GM19455 (cell line): Measurements from ENCODE around the gene RNF112.
"Not testable (repeated sequence)": the region's sequence is repeated elsewhere in the genome, so short reads cannot be mapped to it uniquely, and the experiment has no call there.

Source experiments
- ATAC-seq: cut with Tn5 transposase; IDR thresholded peaks from one replicate; pipeline ENCODE4 v1.9.1; 2021; ENCODE audit not compliant: unreplicated experiment

Gene RNF112

DNA sequence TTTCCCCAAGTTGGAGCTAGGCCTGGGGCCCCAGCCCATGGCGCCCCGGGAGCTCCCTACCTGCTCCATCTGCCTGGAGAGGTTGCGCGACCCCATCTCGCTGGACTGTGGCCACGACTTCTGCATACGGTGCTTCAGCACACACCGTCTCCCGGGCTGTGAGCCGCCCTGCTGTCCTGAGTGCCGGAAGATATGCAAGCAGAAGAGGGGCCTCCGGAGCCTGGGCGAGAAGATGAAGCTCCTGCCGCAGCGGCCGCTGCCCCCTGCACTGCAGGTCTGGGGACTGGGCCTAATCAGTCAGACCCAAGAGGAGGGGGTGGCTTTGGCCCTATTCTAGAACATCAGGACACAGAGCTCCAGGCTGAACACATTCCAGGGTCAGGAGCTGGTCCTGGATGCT is 1.5 kb downstream of the RNF112 start:
- no peak for ATAC-seq

GRCh38 chr17:19412984-19413383 is 2.0 kb downstream of the RNF112 start:
- ATAC-seq, result no peak

DNA sequence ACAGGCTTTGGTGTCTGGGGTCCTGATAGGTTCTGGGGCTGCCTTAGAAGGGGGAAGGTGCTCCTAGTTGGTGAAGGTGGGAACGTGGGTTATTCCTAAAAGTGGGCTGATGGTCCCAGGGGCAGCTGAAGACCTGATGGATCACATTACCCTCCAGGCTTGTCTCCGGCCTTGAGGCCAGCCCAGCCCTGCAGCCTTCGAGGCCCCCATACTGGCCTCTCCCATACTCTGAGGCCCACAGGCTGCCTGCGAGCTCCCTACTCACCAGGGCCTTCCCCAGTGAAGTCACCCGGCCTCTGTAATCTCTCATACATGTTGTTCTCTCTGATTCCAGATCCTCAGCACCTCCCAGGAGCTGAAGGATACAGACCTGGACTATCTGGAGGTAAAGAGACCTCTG is 2.7 kb downstream of the RNF112 start:
- ATAC-seq, result no peak

- no peak for ATAC-seq
Observed at GRCh38 chr17:19414396-19415280, 3.6 kb downstream of the RNF112 start.

- no peak for ATAC-seq
Observed at GRCh38 chr17:19415311-19415710, 4.3 kb downstream of the RNF112 start.

- no peak for ATAC-seq
Observed at GRCh38 chr17:19415806-19416775, 5.1 kb downstream of the RNF112 start.

DNA sequence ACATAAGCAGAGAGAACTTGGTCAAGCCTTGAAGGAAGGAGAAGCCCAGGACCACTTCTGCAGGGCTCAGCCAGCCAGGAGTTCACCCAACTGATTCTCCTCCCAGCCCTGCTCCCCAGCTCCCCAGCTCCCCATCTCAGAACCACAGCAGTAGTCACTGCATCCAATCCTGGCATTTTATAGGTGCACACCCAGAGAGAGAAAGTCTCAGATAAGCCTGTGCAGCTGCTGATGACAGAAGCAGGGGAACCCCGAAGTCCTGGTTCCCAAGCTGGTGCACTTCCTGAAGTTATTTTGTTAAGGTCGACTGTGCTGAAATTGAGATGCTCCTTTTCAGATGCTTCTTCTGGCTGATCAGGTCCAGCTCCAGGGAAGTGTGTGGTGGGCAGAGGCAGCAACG is 6.6 kb downstream of the RNF112 start:
- ATAC-seq, result no peak

DNA sequence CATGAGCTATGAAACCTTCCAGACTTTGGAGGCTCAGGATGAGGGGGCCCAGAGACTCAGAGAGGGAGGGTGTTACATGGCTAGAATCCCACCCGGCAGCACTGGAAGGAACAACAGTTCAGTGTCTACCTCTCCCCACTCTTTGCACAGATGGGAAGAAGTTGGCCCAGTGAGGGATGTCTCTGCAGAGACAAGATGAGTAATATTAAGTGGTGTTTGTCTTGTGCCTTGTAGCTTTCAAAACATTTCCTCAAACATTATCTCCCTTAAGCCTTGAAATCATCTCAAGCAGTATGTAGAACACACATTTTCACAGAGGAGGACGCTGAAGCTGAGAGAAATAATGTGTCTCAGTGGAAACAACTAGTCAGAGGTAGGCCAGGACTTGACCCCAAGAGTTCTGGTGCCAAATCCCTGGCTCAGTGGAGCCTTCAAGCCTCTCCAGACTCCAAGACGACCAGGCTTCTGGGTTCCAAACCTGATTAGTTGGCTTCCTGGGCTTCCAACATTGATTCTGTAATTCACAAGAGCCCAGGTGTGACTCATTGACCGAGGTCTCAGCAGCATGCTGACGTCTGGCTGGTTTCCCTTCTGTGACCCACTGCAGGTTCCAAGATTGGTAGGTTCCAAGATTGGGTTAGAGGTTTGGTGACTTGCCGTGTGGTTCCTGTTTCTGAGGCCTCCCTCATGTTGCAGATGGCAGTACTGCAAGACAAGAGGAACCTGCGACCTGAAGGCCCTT is 7.4 kb downstream of the RNF112 start:
- no peak for ATAC-seq

DNA sequence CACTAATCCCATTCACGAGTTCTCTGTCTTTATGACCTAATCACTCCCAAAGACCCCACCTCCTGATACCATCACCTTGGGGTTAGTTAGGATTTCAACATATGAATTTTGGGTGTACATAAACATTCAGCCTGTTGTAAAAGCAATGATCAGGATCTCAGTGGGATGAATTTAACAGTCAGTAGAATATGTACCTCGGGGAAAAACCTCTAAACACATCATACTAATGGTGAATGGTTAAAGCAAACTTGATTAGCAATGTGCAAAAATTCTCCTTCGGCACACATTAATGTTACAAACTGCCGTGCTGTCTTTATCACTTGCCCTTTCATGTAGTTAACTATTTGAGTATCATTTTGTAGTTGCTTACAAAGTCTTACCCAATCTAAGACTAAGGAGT is 10.2 kb downstream of the RNF112 start:
- ATAC-seq, result no peak

DNA sequence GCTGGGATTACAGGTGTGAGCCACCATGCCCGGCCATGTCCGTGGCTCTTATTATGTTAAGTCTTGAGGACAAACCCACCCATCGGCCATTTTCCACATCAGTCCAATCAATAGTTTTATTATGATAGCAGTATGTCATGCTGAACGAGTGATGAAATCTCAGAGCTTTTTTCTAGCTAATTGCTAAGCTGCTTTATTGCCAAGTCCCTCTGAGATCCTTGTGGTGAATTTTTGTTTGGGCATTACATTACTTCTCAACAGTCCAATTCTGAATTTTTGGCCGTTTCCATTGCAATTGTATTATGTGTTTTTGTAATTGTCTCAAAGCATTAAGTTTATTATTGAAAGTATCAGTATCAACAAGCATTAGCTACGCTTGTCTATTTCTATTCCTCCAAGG is 10.9 kb downstream of the RNF112 start:
- no peak for ATAC-seq

DNA sequence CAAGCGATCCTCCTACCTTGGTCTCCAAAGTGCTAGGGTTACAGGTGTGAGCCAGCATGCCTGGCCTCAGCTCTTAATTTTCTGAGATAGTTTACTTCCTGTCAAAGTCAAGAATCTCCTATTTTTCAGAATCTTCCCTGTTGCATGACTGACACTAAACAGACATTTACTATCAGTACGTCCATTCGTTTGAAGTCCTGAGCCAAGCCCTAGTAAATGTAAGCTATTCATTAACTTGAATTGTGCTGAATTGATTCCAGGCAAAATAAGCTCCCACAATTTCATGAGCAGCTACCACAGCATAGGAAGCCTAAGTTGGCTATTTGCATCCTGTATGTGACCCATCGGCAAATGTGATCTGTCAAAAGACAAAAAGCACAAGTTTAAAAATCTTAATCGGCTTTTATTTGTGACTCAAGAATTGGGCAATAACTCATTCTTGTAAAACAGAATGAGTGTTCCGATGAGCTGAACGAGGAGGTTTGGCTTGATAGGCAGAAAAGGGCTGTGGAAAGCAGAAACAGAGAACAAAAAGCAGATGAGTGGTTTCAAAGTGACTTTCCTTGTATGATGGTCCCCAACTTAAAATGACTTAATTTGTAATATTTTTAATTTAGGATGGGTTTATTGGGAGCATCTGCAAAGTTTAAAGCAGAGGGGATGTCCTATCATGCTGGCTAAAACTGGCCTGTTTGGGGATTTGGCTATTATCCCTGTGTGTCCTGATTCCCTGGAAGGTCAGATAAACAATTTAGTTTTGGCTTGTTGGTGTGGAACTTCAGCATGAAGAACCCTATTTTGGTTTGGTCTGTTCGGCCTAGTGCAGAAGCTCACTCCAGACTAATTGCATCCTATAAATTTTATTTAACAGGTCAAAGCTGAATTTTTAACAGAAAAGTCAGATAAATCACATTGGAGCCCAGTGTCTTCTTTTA is 14.2 kb downstream of the RNF112 start:
- ATAC-seq, result no peak

DNA sequence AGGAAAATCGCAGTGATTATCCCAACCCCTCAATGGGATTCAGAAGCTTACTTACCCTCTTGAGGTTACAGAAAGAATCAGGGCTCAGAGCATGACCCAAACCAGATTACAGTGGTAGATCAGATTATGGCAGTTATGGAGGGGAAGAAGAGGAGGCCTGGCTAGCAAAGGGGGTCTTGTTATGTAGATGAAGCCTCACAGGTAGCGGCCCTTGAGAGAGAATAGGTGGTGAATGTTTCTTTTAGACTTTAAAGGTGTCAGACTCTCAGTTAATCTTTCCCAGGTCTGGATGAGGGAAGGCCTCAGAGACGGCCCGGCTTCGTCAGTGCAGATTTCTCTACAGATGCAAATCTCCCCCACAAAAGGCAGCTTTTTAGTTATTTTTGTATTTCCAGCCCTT is 15.6 kb downstream of the RNF112 start:
- no peak for ATAC-seq

DNA sequence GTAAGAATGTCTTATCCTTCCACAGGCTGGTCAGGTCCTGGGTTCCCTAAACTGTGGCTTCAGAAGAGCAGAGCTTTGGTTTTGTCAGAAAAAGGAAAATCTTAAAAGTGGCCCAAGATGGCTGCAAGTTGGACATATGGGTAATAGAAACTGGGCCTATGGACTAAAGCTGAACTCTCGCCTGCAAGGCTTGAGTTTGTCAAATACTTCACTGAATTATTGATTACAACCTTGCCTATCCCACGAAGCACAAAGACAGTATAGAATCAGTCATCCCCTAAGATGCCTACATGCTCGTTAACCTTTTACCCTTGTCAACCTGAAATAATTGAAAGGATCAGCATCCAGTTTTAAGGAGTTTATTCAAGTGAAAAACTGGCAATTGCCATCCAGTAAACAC is 20.7 kb downstream of the RNF112 start:
- ATAC-seq, result no peak

- no peak for ATAC-seq
Observed at GRCh38 chr17:19433255-19433654, 22.2 kb downstream of the RNF112 start.

DNA sequence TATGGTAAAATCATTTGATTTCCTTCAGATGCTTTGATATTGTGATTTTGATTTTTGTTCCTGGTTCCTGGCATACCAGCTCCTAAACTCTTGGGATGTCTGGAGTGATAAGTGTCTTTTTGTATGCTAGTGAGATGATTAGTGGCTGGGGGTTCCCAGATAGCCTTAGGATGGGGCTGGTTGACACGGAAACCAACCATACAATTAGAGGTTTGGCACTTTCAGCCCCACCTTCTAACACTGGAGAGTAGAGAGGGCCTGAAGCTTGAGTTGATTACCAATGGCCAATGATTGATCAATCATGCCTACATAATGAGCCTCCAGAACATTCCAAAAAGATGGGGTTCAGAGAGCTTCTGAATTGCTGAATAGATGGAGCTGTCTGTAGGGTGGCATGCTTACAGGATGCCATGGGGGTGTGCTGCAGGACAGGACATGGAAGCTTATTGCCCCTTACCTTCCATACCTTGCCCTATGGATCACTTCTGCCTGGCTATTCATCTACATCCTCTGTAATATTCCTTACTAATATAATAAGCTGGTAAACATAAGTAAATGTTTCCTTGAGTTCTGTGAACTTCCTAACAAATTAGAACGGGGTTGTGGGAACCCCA is 22.8 kb downstream of the RNF112 start:
- no peak for ATAC-seq

DNA sequence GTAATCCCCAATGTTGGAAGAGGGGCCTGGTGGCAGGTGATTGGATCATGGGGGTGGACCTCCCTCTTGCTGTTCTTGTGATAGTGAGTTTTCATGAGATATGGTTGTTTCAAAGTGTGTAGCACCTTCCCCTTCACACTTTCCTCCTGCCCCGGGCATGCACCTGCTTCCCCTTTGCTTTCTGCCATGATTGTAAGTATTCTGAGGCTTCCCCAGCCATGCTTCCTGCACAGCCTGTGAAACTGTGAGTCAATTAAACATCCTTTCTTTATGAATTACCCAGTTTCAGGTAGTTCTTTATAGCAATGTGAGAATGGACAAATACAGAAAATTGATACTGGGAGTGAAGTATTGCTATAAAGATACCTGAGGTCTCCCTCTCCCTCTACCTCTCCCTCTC is 29.4 kb downstream of the RNF112 start:
- no peak for ATAC-seq

GRCh38 chr17:19441288-19441687 is 30.3 kb downstream of the RNF112 start:
- ATAC-seq, result not testable (repeated sequence)

DNA sequence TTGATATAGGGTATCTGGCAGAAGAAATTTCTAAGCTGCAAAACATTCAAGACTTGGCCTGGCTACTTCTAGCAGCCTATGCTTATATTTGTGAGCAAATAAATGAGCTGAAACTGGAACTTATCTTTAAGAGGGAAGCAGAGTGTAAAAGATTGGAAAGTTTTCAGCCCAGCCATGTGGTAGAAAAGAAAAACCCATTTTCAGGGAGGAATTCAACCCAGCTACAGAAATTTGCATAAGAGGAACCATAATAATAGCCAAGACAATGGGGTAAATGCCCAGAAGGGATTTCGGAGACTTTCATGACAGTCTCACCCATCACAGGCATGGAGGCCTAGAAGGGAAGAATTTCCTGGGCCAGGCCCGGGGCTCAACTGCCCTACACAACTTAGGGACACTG is 31.7 kb downstream of the RNF112 start:
- no peak for ATAC-seq

DNA sequence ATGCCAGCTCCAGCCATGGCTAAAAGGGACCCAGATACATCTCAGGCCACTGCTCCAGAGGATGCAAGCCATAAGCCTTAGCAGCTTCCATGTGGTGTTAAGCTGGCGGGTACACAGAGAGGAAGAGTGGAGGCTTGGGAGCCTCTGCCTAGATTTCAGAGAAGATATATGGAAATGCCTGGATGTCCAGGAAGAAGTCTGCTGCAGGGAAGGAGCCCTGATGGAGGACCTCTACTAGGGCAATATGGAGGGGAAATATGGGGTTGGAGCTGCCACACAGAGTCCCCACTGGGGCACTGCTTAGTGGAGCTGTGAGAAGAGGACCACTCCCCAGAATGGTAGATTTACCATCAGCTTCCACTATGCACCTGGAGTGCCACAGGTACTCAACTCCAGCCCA is 32.1 kb downstream of the RNF112 start:
- no peak for ATAC-seq

DNA sequence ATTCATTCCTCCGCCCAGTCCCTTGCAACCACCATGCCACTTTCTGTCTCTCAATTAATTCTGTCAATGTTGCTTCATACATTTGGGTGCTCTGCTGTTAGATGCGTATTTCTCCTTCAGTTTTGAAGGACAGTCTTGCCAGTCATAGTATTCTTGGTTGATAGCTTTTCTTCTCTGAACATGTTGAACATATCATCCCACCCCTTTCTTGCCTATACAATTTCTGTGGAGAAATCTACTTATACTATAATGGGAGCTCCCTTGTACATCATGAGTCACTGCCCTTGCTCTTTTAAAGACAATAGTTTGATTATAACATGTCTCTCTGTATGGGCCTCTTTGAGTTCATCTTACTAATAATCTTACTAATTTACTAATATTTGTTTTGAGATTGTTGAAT is 34.1 kb downstream of the RNF112 start:
- no peak for ATAC-seq
